HG03175 (cell line): ENCODE results near the gene PIGV.

ENCODE experiments used
- ATAC-seq: cut with Tn5 transposase; IDR thresholded peaks from one replicate; pipeline ENCODE4 v1.9.1; 2021; ENCODE audit warnings: mild to moderate bottlenecking, moderate library complexity; ENCODE audit not compliant: unreplicated experiment

PIGV gene

DNA sequence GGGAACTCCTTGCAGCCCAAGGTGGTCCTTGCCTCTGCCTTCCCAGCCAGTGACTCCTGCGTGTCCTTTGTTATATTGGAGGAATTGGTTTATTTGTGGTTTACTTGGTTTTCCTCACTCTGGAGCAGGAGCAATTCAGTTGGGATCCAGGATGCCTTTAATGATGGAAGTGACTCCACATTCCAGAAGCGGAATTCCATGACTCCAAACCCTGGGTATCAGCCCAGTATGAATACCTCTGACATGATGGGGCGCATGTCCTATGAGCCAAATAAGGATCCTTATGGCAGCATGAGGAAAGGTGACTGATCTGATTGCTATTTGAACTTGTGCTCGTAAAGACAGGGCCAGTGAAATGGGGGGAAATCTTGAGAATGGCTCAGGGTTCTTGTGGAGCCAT lies 15.1 kb upstream of the PIGV start:
- no peak for ATAC-seq

DNA sequence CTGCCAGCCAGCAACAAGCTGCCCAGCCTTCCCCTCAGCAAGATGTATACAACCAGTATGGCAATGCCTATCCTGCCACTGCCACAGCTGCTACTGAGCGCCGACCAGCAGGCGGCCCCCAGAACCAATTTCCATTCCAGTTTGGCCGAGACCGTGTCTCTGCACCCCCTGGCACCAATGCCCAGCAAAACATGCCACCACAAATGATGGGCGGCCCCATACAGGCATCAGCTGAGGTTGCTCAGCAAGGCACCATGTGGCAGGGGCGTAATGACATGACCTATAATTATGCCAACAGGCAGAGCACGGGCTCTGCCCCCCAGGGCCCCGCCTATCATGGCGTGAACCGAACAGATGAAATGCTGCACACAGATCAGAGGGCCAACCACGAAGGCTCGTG lies 13.3 kb upstream of the PIGV start:
- no peak for ATAC-seq

DNA sequence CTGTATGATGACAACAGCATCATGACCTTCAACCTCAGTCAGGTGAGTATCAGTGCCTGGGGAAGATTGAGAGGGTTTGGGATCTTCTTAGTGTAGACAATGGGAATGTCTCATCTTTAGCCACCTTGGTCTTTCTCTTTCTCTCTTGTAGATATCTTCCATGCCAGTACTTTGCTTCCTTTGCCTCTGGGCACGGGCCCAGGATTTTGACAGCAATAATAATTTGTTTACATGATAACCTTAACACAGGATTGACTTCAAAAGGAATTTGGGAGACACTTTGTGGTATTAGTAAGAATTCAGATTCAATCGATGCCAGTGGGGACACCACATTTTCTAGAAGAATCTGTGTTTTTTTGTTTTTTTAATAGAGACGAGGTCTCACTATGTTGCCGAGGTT lies 12.1 kb upstream of the PIGV start:
- no peak for ATAC-seq

DNA sequence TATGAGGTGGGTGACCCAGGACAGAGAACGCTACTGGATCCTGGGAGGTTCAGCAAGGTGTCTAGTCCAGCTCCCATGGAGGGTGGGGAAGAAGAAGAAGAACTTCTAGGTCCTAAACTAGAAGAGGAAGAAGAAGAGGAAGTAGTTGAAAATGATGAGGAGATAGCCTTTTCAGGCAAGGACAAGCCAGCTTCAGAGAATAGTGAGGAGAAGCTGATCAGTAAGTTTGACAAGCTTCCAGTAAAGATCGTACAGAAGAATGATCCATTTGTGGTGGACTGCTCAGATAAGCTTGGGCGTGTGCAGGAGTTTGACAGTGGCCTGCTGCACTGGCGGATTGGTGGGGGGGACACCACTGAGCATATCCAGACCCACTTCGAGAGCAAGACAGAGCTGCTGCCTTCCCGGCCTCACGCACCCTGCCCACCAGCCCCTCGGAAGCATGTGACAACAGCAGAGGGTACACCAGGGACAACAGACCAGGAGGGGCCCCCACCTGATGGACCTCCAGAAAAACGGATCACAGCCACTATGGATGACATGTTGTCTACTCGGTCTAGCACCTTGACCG lies 8.6 kb upstream of the PIGV start:
- ATAC-seq: no peak

GRCh38 chr1:26780344-26780957 lies 7.3 kb upstream of the PIGV start:
- ATAC-seq: no peak

DNA sequence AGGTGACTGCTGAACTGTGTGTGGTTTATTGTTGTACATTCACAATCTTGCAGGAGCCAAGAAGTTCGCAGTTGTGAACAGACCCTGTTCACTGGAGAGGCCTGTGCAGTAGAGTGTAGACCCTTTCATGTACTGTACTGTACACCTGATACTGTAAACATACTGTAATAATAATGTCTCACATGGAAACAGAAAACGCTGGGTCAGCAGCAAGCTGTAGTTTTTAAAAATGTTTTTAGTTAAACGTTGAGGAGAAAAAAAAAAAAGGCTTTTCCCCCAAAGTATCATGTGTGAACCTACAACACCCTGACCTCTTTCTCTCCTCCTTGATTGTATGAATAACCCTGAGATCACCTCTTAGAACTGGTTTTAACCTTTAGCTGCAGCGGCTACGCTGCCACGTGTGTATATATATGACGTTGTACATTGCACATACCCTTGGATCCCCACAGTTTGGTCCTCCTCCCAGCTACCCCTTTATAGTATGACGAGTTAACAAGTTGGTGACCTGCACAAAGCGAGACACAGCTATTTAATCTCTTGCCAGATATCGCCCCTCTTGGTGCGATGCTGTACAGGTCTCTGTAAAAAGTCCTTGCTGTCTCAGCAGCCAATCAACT lies 6.4 kb upstream of the PIGV start:
- no peak for ATAC-seq

DNA sequence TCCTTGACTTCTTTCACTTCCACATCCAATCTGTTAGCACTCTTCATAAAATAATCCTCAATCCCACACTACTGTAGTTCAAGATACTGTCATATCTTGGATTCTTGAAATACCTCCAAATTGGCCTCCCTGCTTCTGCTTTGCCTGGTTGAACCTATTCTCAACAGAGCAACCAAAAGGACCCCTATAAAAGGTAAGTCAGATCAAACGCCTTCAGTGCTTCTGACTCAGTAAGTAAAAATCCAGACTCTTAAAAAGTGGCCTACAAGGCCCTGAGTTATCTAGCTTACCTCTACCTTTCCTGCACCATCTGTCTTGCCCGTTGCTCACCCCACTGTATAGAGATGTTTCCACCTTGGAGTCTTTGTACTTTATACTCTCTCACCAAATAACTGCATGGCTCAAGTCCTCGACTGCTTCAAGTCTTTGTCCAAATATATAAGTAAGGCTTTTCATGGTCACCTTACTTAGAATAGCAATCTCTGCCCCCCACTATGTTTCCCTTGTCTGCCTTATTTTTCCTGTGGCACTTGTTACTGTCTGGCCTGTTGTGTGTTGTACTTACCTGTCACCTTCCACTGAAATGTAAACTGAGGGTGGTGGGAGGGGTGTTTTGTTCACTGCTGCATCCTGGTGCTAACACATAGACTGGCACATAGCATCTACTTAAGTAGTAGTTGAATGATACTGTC lies 5.1 kb upstream of the PIGV start:
- no peak for ATAC-seq

- ATAC-seq: no peak
Measured at GRCh38 chr1:26783646-26784022, 4.1 kb upstream of the PIGV start.

DNA sequence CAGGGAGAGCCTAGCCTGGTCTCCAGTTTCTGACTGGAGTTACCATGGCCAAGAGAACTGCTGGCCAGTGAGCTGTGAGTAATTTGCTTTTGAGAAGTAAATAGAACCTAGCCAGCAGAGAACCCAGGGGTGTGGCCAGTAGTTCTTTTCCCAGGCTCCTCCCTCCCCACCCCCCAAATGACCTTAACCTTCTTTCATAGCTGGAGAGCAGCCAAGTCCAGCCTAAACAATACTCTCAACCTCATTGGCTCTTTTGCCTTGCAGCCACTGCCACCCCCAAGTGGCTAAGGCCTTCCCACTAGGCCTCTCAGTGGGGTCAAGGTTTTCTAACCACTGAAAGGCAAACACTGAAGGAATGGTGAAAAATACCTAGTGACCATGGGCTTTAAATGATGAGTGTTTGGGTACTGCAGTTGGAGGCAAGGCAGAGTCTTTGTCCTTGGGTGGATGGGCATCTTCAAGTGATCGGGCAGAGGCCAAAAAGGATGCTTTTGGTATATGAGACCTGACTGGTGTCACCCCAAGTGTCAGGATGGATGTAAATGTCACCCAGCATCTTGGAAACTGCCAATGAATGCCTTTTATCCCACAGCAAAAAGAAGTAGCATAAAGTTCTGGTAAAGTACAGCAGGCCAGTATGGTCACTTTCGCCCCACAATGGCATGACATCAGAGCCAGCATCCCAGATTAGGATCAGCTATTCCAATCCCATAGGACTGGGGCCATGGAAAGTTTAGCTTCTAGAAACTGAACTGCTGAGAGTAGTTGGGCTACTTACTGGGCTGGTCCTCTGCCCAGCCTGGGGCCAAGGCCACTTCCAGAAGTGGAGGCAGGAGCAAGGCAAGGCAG lies 3.5 kb upstream of the PIGV start:
- ATAC-seq: no peak

DNA sequence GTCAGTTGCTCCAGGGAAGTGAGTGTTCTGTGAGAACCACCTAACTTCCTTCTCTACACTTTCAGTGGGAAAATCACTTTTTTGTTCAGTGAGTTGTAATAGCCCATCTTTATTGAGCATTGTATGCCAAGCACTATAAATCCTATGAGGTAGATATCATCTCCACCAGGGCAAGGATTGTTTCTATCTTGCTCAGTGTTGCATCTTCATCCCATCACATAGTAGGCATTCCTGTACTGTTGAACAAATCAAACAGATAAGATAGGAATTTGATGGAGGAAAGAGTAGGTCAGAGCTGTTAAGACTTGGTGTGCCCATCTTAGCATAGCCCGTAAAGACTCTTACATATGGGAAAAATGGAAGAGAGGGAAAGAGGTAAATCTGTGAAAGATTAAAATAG lies 2.9 kb upstream of the PIGV start:
- ATAC-seq: no peak

DNA sequence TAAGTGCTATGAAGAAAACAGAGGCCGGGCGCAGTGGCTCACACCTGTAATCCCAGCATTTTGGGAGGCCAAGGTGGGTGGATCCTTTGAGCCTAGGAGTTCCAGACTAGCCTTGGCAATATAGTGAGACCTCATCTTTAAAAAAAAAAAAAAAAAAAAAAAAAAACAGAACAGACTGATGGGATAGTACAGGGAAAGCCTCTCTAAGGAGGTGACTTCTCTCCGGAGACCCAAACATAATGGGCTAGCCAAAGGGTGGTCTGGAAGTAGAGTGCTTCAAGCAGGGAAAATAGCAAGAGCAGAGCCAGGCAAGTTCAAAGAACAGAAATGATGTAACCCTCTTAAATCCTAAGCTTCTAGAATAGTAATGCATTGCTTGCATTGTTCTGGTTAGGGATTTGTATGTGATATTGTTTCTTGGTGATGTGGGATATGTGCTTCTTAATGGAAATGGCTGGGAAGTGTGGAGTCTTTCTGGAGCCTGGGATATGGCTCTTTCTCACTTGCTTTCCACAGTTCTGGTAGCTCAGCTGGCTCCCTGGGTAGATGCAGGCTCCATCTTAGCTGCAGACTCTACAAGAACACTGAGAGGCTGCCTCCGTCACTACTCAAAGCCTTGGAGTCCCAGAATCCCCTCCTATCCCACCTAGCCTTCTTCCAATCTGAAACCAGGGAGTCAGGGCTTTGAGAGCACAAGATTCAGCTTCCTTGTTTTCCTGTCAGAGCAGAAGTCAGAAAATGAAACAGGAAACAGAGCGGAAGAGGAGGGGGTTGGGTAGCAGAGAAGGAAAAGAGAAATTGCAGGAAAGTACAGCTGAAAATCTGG lies 1.9 kb upstream of the PIGV start:
- no peak for ATAC-seq

DNA sequence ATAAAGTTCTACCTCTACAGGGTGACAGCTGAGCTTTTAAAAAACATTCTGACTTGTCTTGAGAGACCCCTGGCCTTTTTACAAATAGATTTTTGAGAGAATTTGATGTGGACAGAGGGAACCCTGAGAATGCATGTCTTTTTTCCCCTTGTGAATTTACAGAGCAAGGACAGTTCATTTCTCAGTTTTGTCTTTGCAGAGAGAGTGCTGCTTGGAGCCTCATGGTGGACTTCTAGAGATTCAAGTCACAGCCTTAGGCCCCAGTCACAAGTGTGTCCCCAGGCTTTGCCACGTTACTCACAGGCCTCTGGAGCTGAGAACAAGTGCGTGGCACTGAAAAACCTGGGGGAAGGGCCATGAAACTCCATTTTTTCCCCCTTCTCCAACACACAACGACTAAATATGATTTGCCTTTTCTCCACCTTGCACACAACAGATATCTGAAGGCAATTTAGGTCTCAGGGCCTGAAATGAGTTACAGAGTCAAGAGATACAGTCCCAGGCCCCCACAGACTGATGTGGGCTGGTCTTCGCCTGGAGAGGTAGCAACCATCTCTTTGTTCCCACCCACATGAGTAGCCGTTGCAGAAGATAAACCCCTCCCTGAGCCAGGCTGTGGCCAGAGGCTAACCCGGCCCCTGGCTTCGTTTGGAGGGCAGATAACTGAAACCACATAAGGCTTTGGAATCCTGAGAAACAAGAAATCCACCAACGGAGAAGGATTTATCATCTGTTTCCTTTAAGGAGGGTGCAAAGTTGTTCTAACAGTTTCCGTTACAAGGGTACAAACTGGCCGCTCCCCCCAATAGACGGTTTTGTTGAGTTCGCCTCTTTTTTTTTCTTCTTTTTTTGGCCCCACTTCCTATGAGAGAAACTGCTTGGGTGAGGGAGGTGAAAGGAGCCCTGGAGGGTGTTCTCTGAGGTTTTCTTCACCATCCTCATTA lies 1.0 kb upstream of the PIGV start:
- ATAC-seq: no peak

- peak; percentile 49 for ATAC-seq
Measured at GRCh38 chr1:26787381-26787705, 407 bp upstream of the PIGV start.

- ATAC-seq: no peak
Measured at GRCh38 chr1:26788515-26788785, 700 bp downstream of the PIGV start.

DNA sequence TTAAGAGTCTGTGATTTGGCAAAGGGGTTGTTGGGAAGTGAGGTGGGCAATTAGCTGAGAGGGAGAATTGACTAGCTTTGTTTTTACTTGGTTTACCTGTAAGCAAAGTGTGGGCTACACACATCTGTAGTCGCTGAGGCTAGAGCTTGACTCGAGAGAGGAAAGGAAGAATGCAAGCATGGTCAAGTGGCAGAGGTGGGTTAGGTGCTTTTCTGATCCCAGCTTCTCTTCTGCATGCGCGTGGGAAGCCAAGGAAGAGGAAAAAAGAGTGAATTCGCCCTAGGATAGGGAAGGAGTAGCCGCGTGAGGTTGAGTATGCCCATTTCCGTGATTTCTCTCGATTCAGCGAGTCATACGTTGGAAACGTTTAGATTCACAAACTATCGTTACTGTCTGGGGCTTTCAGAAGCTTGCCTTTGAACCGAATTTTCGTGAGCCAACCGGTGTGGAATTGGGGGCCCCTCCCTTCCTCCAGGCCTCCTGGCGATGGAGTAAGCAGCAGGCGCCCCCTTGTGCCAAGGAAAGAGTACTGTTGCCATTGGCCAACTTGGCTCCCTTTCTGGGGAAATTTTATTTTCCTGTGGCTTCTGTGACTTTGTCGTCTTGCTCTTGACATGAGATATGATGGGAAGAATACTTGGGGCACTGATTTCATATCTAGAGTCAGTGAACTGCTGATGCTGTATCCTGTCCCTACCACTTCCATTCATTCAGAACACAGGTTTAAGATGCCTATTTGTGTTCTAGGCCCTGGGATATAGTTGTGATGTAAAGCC lies 1.3 kb downstream of the PIGV start:
- ATAC-seq: peak; percentile 28

DNA sequence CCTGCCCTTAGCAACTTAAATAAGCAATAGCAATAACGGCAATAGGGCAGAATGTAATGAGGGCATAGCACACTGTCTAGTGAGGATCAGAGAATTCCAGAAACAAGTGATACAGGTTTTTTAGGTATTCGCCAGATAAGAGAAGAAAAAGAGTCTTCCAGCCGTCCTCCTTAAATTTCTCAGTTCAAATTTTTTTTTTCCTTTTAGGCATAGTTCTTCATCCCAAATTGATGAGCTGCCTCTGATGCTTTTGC lies 1.8 kb downstream of the PIGV start:
- ATAC-seq: no peak

DNA sequence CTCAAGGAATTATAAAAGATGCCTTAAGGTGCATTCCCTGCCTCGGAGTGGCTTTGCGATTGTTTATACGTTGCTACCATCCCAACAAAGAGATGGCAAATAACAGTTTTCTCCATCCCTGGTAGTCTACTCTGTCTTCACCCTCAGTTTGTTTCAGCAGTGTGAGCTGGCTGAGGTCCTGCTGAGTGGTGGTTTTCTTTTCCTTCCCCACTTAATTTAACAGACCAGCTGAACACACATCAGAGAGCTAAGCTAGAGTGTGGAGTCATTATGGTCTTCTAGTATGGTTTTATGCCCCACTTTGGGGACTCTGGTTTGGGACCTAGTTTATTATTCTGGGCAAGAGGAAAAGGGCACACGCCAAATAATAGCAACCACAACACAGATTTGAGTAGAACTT lies 2.2 kb downstream of the PIGV start:
- no peak for ATAC-seq

DNA sequence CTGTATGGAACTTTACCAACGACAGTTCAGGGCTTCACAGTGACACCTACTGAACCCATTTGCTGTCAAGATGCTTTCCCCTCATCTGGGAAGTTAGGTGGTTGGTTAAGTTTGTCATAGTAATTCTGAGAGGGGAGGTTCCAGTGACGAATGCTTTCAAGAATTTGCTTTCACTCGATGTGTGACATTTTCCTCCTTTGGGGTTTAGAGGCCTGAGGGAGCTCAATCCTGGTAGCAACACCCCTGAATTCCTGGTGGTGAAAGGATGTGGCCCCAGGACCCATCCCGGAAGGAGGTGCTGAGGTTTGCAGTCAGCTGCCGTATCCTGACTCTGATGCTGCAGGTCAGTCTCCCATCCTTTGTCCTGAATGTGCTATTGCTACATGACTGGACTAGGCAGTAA lies 2.8 kb downstream of the PIGV start:
- ATAC-seq: no peak

- ATAC-seq: no peak
Measured at GRCh38 chr1:26791148-26791547, 3.4 kb downstream of the PIGV start.
